HG02870 (cell line): ENCODE measurements around the gene SLC9A7.
"Not testable (repeated sequence)": the region's sequence is repeated elsewhere in the genome, so short reads cannot be mapped to it uniquely, and the experiment has no call there.

Experiments used
- ATAC-seq: cut with Tn5 transposase; IDR thresholded peaks from one replicate; pipeline ENCODE4 v1.9.1; 2021; ENCODE audit warnings: mild to moderate bottlenecking, moderate library complexity; ENCODE audit not compliant: unreplicated experiment

The SLC9A7 gene

GRCh38 chrX:46758956-46759644, at the start of gene SLC9A7:
TSS of gene SLC9A7 (minus strand) at chrX:46759118. CDS start at chrX:46759029, 89 bp downstream.
- peak; percentile 54 for ATAC-seq

GRCh38 chrX:46805270-46805669, 46.4 kb upstream of the SLC9A7 start:
- ATAC-seq, result no peak

GRCh38 chrX:46803140-46803539, 44.2 kb upstream of the SLC9A7 start:
- ATAC-seq, result no peak

GRCh38 chrX:46796574-46797191, 37.8 kb upstream of the SLC9A7 start:
- ATAC-seq, result no peak

- no peak for ATAC-seq
Observed at GRCh38 chrX:46793386-46794143, 34.6 kb upstream of the SLC9A7 start.

GRCh38 chrX:46792810-46793188, 33.9 kb upstream of the SLC9A7 start:
- no peak for ATAC-seq

- no peak for ATAC-seq
Observed at GRCh38 chrX:46791927-46792809, 33.2 kb upstream of the SLC9A7 start.

GRCh38 chrX:46788902-46789301, 30.0 kb upstream of the SLC9A7 start:
- no peak for ATAC-seq

GRCh38 chrX:46784437-46784836, 25.5 kb upstream of the SLC9A7 start:
- not testable (repeated sequence) for ATAC-seq

- no peak for ATAC-seq
Observed at GRCh38 chrX:46782034-46782433, 23.1 kb upstream of the SLC9A7 start.

GRCh38 chrX:46777971-46778810, 19.3 kb upstream of the SLC9A7 start:
- no peak for ATAC-seq

GRCh38 chrX:46770817-46771163, 11.9 kb upstream of the SLC9A7 start:
- ATAC-seq, result no peak

- no peak for ATAC-seq
Observed at GRCh38 chrX:46770000-46770816, 11.3 kb upstream of the SLC9A7 start.

GRCh38 chrX:46762963-46763362, 4.0 kb upstream of the SLC9A7 start:
- ATAC-seq, result no peak

- ATAC-seq, result no peak
Observed at GRCh38 chrX:46759645-46759974, 692 bp upstream of the SLC9A7 start.

- peak; percentile 10 for ATAC-seq
Observed at GRCh38 chrX:46758163-46758955, 559 bp downstream of the SLC9A7 start.

GRCh38 chrX:46757593-46757992, 1.3 kb downstream of the SLC9A7 start:
- ATAC-seq, result no peak

- ATAC-seq, result no peak
Observed at GRCh38 chrX:46757052-46757451, 1.9 kb downstream of the SLC9A7 start.

GRCh38 chrX:46755671-46756070, 3.2 kb downstream of the SLC9A7 start:
- no peak for ATAC-seq
